ENCODE measurements around the gene ERC2.

DNA sequence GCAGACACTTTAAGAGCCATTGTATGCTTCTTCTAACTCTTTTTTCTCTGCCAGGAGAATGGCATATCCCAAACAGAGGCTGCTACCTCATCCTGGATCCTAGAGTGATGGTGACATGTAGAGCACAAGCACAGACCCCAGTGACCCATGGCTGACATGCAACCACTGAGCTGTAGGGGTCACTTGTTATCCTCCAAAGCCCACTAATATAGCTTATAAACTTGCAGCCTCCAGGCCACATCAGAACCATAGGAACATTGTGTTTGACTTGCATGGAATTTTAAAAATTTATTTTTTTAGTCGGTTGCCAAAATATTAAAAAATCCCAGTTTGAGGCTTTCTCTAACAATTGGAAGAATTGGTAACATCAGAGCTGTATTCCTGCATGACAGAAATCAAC, 698.2 kb downstream of the ERC2 start:
- TF ChIP-seq, protein P1, sequence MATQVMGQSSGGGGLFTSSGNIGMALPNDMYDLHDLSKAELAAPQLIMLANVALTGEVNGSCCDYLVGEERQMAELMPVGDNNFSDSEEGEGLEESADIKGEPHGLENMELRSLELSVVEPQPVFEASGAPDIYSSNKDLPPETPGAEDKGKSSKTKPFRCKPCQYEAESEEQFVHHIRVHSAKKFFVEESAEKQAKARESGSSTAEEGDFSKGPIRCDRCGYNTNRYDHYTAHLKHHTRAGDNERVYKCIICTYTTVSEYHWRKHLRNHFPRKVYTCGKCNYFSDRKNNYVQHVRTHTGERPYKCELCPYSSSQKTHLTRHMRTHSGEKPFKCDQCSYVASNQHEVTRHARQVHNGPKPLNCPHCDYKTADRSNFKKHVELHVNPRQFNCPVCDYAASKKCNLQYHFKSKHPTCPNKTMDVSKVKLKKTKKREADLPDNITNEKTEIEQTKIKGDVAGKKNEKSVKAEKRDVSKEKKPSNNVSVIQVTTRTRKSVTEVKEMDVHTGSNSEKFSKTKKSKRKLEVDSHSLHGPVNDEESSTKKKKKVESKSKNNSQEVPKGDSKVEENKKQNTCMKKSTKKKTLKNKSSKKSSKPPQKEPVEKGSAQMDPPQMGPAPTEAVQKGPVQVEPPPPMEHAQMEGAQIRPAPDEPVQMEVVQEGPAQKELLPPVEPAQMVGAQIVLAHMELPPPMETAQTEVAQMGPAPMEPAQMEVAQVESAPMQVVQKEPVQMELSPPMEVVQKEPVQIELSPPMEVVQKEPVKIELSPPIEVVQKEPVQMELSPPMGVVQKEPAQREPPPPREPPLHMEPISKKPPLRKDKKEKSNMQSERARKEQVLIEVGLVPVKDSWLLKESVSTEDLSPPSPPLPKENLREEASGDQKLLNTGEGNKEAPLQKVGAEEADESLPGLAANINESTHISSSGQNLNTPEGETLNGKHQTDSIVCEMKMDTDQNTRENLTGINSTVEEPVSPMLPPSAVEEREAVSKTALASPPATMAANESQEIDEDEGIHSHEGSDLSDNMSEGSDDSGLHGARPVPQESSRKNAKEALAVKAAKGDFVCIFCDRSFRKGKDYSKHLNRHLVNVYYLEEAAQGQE (IDR thresholded peaks at IDR 0.05; ENCODE audit: low read depth): no peak
- TF ChIP-seq, protein P2, sequence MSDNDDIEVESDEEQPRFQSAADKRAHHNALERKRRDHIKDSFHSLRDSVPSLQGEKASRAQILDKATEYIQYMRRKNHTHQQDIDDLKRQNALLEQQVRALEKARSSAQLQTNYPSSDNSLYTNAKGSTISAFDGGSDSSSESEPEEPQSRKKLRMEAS (IDR thresholded peaks at IDR 0.05): no peak
- no peak for TF ChIP-seq EP300 (IDR thresholded peaks at IDR 0.05; ENCODE audit: borderline replicate concordance)
- TF ChIP-seq TCF12 (IDR thresholded peaks at IDR 0.05; ENCODE audit: low read depth): no peak
- TF ChIP-seq TEAD4 (IDR thresholded peaks at IDR 0.05): no peak
- TF ChIP-seq RAD21 (IDR thresholded peaks at IDR 0.05; ENCODE audit: low read depth): no peak
- TF ChIP-seq CEBPB (IDR thresholded peaks at IDR 0.05): no peak
- TF ChIP-seq, protein P3, sequence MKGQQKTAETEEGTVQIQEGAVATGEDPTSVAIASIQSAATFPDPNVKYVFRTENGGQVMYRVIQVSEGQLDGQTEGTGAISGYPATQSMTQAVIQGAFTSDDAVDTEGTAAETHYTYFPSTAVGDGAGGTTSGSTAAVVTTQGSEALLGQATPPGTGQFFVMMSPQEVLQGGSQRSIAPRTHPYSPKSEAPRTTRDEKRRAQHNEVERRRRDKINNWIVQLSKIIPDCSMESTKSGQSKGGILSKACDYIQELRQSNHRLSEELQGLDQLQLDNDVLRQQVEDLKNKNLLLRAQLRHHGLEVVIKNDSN (IDR thresholded peaks at IDR 0.05): no peak
- TF ChIP-seq ZBTB7A (IDR thresholded peaks at IDR 0.05; ENCODE audit: low read depth): no peak
- no peak for TF ChIP-seq CREB1 (IDR thresholded peaks at IDR 0.05; ENCODE audit: low read depth)

Data from Ishikawa (cell line).